Caco-2 (cell line): ENCODE data around the gene CEACAM16. TPM values are rescaled to one million over a fixed set of nuclear protein-coding genes. Genes with fewer than 3 reads are reported as not detected.

Experiments
- BruUV-seq: library from RNA; stranded (reverse); fragments of 400-500 nt; replicated peaks from 2 replicates; lab custom pipeline; 2021; lab: Mats Ljungman, UMichigan
- CTCF ChIA-PET: fragments of 300-600 bp; sonication (Branson Sonifier 250); formaldehyde crosslinking; loops from one replicate; lab custom pipeline; 2022; ENCODE audit warnings: antibody characterized with exemption; lab: Charles Lee
- POLR2A ChIA-PET: fragments of 300-600 bp; sonication (Branson Sonifier 250); formaldehyde crosslinking; loops from one replicate; lab custom pipeline; 2022; ENCODE audit warnings: antibody characterized with exemption; lab: Charles Lee
- DNase-seq, 2 experiments: peaks; one replicate each; pipeline versions ENCODE4 v3.0.0 to v3.0.0-alpha.2; 2020 to 2022
- H3K27me3 ChIP-seq: replicated peaks from 2 replicates; pipeline ENCODE4 v1.6.0; 2011; ENCODE audit warnings: low read length; ENCODE audit not compliant: control insufficient read depth, insufficient read depth
- H3K36me3 ChIP-seq: 2 replicates; pipeline ENCODE4 v1.5.1; 2011; ENCODE audit warnings: low read length; ENCODE audit not compliant: control insufficient read depth, insufficient read depth
- H3K4me1 ChIP-seq: fragments of 250-450 bp; sonication (Bioruptor Pico); 2 replicates; pipeline ENCODE4 v1.5.1; 2020; ENCODE audit warnings: mild to moderate bottlenecking
- H3K4me3 ChIP-seq: 2 replicates; pipeline ENCODE4 v1.5.1; 2011; ENCODE audit warnings: low read depth, mild to moderate bottlenecking, control low read depth, low read length
- H3K9me3 ChIP-seq: fragments of 250-450 bp; sonication (Bioruptor Pico); 2 replicates; pipeline ENCODE4 v1.5.1; 2020; ENCODE audit warnings: mild to moderate bottlenecking, moderate library complexity
- H3K27ac Mint-ChIP-seq: one replicate; pipeline ENCODE4 v1.8.0; 2022; ENCODE audit warnings: mixed read lengths; ENCODE audit not compliant: unreplicated experiment
- H3K27me3 Mint-ChIP-seq: one replicate; pipeline ENCODE4 v1.8.0; 2022; ENCODE audit warnings: mixed read lengths; ENCODE audit not compliant: insufficient read depth, unreplicated experiment
- H3K36me3 Mint-ChIP-seq: one replicate; pipeline ENCODE4 v1.8.0; 2022; ENCODE audit warnings: mild to moderate bottlenecking, mixed read lengths; ENCODE audit not compliant: insufficient read depth, unreplicated experiment
- H3K4me1 Mint-ChIP-seq: one replicate; pipeline ENCODE4 v1.8.0; 2022; ENCODE audit warnings: low read depth, mixed read lengths; ENCODE audit not compliant: unreplicated experiment
- H3K4me3 Mint-ChIP-seq: one replicate; pipeline ENCODE4 v1.8.0; 2022; ENCODE audit warnings: mild to moderate bottlenecking, moderate library complexity, mixed read lengths; ENCODE audit not compliant: unreplicated experiment
- H3K9me3 Mint-ChIP-seq: one replicate; pipeline ENCODE4 v1.8.0; 2022; ENCODE audit warnings: mixed read lengths; ENCODE audit not compliant: unreplicated experiment
- intact Hi-C: fragments of 100-400 bp; cut with micrococcal nuclease; formaldehyde crosslinking; loops from one replicate; pipeline ENCODE4 v1.10.0; 2022; ENCODE audit not compliant: unreplicated experiment
- total RNA-seq: library from RNA; stranded (reverse); gene quantifications from 2 replicates; pipeline ENCODE4 v1.2.3, GENCODE V29; 2022
- TF ChIP-seq, protein P1 (sequence below), 2 experiments: fragments of 200-600 bp in 1 of 2; IDR thresholded peaks; 1 replicate in 1 of 2; 2 replicates in 1 of 2; pipeline versions ENCODE4 v1.5.1 to v1.8.0; 2011 to 2022; ENCODE audit warnings: antibody characterized with exemption in 1 of 2, control low read depth in 1 of 2, inconsistent platforms in 1 of 2, low read depth in 1 of 2, low read length in 1 of 2, mild to moderate bottlenecking in 1 of 2, moderate library complexity in 1 of 2; ENCODE audit not compliant: insufficient read depth in 1 of 2, severe bottlenecking in 1 of 2, unreplicated experiment in 1 of 2

Gene CEACAM16
- total RNA-seq, 1 experiment from 2014 or later: not detected

DNA sequence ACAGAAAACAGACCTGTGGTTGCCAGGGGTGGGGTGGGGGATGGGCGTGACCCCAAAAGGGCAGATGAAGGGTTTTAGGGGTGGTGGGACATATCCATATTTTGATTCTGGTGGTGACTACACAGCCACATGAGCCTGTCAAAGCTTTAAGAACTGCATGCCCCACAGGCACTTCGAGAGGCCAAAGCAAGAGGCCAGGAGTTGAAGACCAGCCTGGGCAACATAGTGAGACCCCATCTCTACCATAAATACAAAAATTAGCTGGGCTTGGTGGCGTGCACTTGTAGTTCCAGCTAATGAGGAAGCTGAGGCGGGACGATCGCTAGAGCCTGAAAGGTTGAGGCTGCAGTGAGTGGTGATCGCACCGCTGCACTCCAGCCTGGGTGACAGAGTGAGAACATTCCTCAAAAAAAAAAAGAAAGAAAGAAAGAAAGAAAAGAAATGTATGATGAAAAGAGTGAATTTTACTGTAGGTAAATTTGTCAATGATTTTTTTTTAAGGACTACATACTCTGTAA is 30.6 kb downstream of the CEACAM16 start:
- Histone ChIP-seq H3K36me3 (no peaks in the 10 kb centered on the region), H3K4me3 (no peak overlapping the region), H3K4me1 (peaks cover 17% of the 10 kb centered on the region), H3K27me3 (no peaks in the 10 kb centered on the region), H3K9me3 (no peaks in the 10 kb centered on the region)
- Mint-ChIP-seq H3K27me3 (no peaks in the 10 kb centered on the region), H3K36me3 (no peaks in the 10 kb centered on the region), H3K9me3 (no peaks in the 10 kb centered on the region), H3K4me3 (no peak overlapping the region), H3K27ac (no peak overlapping the region), H3K4me1 (peaks cover 18% of the 10 kb centered on the region)
- TF ChIP-seq, protein P1, sequence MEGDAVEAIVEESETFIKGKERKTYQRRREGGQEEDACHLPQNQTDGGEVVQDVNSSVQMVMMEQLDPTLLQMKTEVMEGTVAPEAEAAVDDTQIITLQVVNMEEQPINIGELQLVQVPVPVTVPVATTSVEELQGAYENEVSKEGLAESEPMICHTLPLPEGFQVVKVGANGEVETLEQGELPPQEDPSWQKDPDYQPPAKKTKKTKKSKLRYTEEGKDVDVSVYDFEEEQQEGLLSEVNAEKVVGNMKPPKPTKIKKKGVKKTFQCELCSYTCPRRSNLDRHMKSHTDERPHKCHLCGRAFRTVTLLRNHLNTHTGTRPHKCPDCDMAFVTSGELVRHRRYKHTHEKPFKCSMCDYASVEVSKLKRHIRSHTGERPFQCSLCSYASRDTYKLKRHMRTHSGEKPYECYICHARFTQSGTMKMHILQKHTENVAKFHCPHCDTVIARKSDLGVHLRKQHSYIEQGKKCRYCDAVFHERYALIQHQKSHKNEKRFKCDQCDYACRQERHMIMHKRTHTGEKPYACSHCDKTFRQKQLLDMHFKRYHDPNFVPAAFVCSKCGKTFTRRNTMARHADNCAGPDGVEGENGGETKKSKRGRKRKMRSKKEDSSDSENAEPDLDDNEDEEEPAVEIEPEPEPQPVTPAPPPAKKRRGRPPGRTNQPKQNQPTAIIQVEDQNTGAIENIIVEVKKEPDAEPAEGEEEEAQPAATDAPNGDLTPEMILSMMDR (IDR thresholded peaks at IDR 0.05; ENCODE audit: insufficient read depth in 1 of 2, low read depth in 1 of 2, low read length in 1 of 2, severe bottlenecking in 1 of 2, unreplicated experiment in 1 of 2): no peak
- DNase-seq: no peak
- intact Hi-C loops: no loop called here
- BruUV-seq: no TSS peak
- ChIA-PET POLR2A (interaction anchor here (0.7 kb wide), 1 partner anchor 112 kb away, joined by 4 read pairs; no protein-coding TSS in a partner anchor), CTCF (interaction anchor here (1.9 kb wide), 1 partner anchor 41 kb away, joined by 8 read pairs; no protein-coding TSS in a partner anchor)

DNA sequence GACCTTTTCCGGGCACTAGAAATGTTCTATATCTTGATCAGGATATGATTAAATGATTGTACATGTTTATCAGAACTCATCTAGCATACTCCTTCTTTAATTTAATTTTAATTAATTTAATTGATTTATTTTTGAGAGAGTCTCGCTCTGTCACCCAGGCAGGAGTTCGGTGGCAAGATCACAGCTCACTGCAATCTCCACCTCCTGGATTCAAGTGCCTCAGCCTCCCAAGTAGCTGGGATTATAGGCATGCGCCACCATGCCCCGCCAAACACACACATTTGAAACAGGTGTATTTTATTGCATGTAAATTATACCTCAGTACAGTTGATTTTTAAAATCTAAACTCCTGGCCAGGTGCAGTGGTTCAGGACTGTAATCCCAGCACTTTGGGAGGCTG is 32.1 kb downstream of the CEACAM16 start:
- H3K4me3 ChIP-seq: no peak overlapping the region
- no TSS peak for BruUV-seq
- Mint-ChIP-seq H3K9me3 (no peaks in the 10 kb centered on the region), H3K36me3 (no peaks in the 10 kb centered on the region), H3K4me3 (no peak overlapping the region), H3K27me3 (no peaks in the 10 kb centered on the region), H3K27ac (no peak overlapping the region), H3K4me1 (peaks cover 6% of the 10 kb centered on the region)
- H3K27me3 ChIP-seq: no peaks in the 10 kb centered on the region
- no peaks in the 10 kb centered on the region for H3K9me3 ChIP-seq
- DNase-seq: no peak
- TF ChIP-seq, protein P1 (IDR thresholded peaks at IDR 0.05; ENCODE audit: insufficient read depth in 1 of 2, low read depth in 1 of 2, low read length in 1 of 2, severe bottlenecking in 1 of 2, unreplicated experiment in 1 of 2): no peak
- ChIA-PET POLR2A (no interaction called here), CTCF (interaction anchor here (4.2 kb wide), 1 partner anchor 40 kb away, joined by 11 read pairs; no protein-coding TSS in a partner anchor)
- H3K36me3 ChIP-seq: no peaks in the 10 kb centered on the region
- H3K4me1 ChIP-seq: peaks cover 12% of the 10 kb centered on the region
- intact Hi-C loops: no loop called here

DNA sequence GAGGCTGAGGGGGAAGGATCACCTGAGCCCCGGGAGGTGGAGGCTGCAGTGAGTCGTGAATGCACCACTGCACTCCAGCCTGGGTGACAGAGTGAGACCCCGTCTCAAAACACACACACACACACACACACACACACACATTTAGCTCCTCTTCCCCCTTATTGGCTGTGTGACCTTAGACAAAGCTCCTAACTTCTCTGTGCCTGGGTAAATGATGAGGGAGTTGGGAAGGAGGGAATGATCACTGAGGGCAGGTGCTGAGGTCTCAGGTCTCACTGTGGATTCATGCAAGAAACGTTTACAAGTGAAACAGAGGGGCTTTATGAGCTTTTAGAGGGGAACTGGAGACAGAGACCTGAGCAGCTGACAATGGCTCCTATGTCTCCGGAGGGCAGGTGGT is 32.7 kb downstream of the CEACAM16 start:
- CTCF ChIA-PET: interaction anchor here (4.2 kb wide), 1 partner anchor 39 kb away, joined by 11 read pairs; no protein-coding TSS in a partner anchor
- H3K27me3 ChIP-seq: no peaks in the 10 kb centered on the region
- Mint-ChIP-seq H3K36me3 (no peaks in the 10 kb centered on the region), H3K4me3 (no peak overlapping the region), H3K27me3 (no peaks in the 10 kb centered on the region), H3K4me1 (peaks cover under 1% of the 10 kb centered on the region), H3K9me3 (no peaks in the 10 kb centered on the region), H3K27ac (no peak overlapping the region)
- DNase-seq: no peak
- POLR2A ChIA-PET: no interaction called here
- TF ChIP-seq, protein P1 (IDR thresholded peaks at IDR 0.05; ENCODE audit: insufficient read depth in 1 of 2, low read depth in 1 of 2, low read length in 1 of 2, severe bottlenecking in 1 of 2, unreplicated experiment in 1 of 2): no peak
- H3K4me1 ChIP-seq: peaks cover 8% of the 10 kb centered on the region; the same call in 1 of the 2 replicates
- no TSS peak for BruUV-seq
- no peak overlapping the region for H3K4me3 ChIP-seq
- H3K9me3 ChIP-seq: no peaks in the 10 kb centered on the region
- H3K36me3 ChIP-seq: no peaks in the 10 kb centered on the region
- intact Hi-C loops: no loop called here
